GM12892 (cell line): ENCODE data around the gene DNTT.

Experiments used
- POLR2A ChIP-seq: IDR thresholded peaks from 2 replicates; pipeline ENCODE4 v1.6.1; 2011; ENCODE audit warnings: low read depth, low read length, control low read depth
- POLR2AphosphoS5 ChIP-seq: IDR thresholded peaks from 2 replicates; pipeline ENCODE4 v1.6.1; 2011; ENCODE audit warnings: low read depth, low read length, control low read depth
- TAF1 ChIP-seq: IDR thresholded peaks from 2 replicates; pipeline ENCODE4 v1.6.1; 2011; ENCODE audit warnings: low read depth, mild to moderate bottlenecking, control low read depth, low read length, borderline replicate concordance

DNA sequence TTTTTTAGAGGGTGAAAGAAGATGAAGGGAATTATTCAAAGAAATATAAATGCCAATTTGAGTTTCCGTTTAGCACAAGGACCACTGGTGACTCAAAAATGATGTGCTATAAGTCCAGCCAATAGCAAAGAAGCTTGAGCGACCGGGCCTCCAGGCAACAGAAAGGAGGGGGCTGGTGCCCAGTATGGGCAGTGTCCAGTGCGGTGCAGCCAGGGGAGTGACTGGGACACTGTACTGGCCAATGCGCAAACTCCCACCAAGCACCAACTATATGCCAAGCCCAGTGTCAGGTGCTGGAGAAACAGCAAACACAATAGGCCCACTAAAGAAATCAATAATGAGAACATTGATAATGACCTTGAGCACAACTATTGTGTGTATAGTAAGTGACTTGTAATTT lies 64.7 kb downstream of the DNTT start:
- no peak for TF ChIP-seq POLR2A
- TF ChIP-seq TAF1, result no peak
- no peak for TF ChIP-seq POLR2AphosphoS5
